ENCODE measurements around the gene SPTBN1. TPM values are rescaled to one million over a fixed set of nuclear protein-coding genes. Genes with fewer than 3 reads are reported as not detected.

Gene SPTBN1
- total and polyA plus RNA-seq, 8 donors, result 28.7 to 475 (median 193) TPM

DNA sequence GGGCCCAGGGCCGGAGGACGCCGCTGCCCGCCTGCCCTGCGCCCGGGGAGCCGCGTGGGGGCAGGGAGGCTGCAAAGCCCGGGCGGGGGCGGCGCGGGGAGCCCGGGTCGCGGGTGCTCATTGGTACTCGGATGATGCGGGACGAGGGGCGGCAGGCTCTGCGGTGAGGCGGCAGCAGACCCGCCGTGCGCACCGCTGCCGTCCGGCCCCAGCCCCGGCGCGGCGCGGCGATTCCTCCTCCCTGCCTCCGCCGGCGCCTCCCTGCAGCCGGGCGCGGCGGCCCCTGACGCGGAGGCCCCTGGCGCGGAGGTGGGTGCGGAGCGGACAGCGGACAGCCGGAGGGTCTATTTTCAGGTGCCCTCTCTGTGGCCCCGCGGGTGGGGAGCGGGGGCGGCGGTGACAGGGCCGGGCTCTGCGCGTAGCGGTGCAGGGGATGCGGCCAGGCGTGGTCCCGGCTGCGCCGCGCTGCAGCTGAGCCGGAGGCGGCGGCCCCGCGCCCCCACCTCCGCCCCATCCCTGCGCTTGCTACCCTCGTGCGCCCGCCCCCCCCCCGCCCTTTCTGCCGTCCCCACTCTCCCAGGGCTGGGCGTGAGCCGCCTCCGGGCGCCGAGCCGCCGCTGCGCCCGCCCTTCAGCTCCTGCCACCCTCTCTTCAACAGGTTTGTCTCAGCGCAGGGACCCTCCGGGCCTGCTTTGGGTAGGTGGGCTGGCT lies 640 bp downstream of the SPTBN1 start:
- WGBS, 5 donors, result 0 to 1% (median 0%) methylated on average over 8 to 85 of the region's 87 CpGs
- peak in 1 of 2 donors; percentile 80 for DNase-seq
- Histone ChIP-seq H3K9me3 (no peaks in the 10 kb centered on the region), H3K4me1 (peaks cover 4 to 55% (median 40%) of the 10 kb centered on the region in 4 donors), H3K27me3 (peaks cover 0 to 28% (median 18%) of the 10 kb centered on the region in 3 donors), H3K36me3 (no peaks in the 10 kb centered on the region), H3K27ac (peak overlapping the region; percentile 89 to 95 (median 94)), H3K4me3 (peak overlapping the region; percentile 87 to 99 (median 93))
- intact Hi-C loops (cut with DNase I; ENCODE audit: low total_unique reads), result no loop called here
- no peak for TF ChIP-seq EP300 (IDR thresholded peaks at IDR 0.05)

DNA sequence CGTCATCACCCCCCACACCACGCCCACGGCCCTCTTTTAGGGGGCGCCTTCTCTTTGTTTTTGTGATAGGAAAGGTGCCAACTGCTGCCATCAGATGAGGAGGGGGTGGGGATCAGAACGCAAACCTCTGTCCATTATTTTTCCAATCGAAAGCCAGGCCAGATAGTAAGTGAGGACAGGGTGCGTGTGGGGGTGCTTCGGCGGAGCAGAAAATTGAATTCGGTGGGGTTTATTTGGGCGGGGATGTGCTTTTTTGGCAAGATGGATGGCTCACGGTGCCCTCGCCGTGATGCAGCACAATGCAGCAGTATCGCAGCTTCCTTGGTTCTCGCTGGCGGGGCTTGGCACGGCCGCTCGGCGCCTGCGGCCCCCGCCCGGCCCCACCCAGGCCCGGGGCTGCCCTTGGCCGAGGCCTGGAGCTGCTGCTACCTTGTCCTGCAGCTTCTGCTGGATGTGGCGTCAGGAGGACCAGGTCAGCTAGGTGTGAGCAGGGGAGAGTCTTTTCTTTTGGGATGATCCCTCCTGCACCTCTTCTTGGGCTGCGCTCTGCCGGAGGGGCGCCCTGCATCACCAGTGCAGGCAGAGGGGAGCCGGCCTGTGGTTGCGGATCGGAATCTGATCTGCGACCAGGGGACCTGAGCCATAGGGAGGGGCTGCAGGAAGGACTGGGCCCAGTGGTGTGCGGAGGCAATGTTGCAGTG lies 1.3 kb downstream of the SPTBN1 start:
- Histone ChIP-seq H3K27me3 (peaks cover 0 to 28% (median 18%) of the 10 kb centered on the region in 3 donors), H3K36me3 (no peaks in the 10 kb centered on the region), H3K4me1 (peaks cover 6 to 61% (median 43%) of the 10 kb centered on the region in 4 donors), H3K9me3 (no peaks in the 10 kb centered on the region), H3K27ac (peak overlapping the region; percentile 89 to 95 (median 94)), H3K4me3 (peak overlapping the region; percentile 87 to 99 (median 93))
- DNase-seq, result peak; percentile 39 to 66
- intact Hi-C loops (cut with DNase I; ENCODE audit: low total_unique reads), result no loop called here
- TF ChIP-seq, protein P1, sequence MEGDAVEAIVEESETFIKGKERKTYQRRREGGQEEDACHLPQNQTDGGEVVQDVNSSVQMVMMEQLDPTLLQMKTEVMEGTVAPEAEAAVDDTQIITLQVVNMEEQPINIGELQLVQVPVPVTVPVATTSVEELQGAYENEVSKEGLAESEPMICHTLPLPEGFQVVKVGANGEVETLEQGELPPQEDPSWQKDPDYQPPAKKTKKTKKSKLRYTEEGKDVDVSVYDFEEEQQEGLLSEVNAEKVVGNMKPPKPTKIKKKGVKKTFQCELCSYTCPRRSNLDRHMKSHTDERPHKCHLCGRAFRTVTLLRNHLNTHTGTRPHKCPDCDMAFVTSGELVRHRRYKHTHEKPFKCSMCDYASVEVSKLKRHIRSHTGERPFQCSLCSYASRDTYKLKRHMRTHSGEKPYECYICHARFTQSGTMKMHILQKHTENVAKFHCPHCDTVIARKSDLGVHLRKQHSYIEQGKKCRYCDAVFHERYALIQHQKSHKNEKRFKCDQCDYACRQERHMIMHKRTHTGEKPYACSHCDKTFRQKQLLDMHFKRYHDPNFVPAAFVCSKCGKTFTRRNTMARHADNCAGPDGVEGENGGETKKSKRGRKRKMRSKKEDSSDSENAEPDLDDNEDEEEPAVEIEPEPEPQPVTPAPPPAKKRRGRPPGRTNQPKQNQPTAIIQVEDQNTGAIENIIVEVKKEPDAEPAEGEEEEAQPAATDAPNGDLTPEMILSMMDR (IDR thresholded peaks at IDR 0.05), result no peak
- no peak for TF ChIP-seq EP300 (IDR thresholded peaks at IDR 0.05)
- TF ChIP-seq POLR2AphosphoS5 (IDR thresholded peaks at IDR 0.05), result no peak
- no peak for TF ChIP-seq POLR2A (IDR thresholded peaks at IDR 0.05)
- 0 to 1% (median 1%) methylated on average over 31 to 35 of the region's 35 CpGs for WGBS, 5 donors

DNA sequence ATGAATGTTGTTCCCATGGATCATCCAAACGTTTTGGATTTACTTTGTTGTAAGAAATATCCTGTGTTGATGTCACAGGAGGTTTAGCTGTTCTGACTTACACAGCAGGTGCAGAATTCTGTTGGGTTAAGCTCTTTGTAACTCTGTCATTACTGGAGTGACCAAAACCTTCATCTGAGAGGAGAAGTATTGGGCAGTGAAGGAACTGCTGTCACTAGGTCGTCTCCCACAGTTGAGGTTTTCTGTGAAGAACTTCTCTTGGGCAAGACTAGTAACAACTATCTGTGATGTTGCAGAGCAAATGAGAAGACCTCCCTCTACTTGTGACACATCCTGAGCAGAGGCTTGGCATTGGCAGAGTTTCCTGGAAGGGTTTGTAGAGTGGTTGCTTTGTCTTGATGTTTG lies 2.9 kb downstream of the SPTBN1 start:
- DNase-seq, result peak in 1 of 2 donors; percentile 35
- Histone ChIP-seq H3K27ac (peak overlapping the region in 4 of 5 donors; percentile 5 to 95 (median 24)), H3K4me3 (peak overlapping the region in 3 of 4 donors; percentile 87 to 99 (median 95)), H3K4me1 (peaks cover 6 to 70% (median 47%) of the 10 kb centered on the region in 4 donors), H3K9me3 (no peaks in the 10 kb centered on the region), H3K27me3 (peaks cover 0 to 28% (median 18%) of the 10 kb centered on the region in 3 donors), H3K36me3 (no peaks in the 10 kb centered on the region)
- intact Hi-C loops (cut with DNase I; ENCODE audit: low total_unique reads), result no loop called here
- no peak for TF ChIP-seq EP300 (IDR thresholded peaks at IDR 0.05)
- TF ChIP-seq, protein P1 (IDR thresholded peaks at IDR 0.05), result no peak
- no peak for TF ChIP-seq POLR2AphosphoS5 (IDR thresholded peaks at IDR 0.05)
- no peak for TF ChIP-seq POLR2A (IDR thresholded peaks at IDR 0.05)
- WGBS, 5 donors, result 8 to 29% (median 24%) methylated on average over 2 of the region's 2 CpGs

DNA sequence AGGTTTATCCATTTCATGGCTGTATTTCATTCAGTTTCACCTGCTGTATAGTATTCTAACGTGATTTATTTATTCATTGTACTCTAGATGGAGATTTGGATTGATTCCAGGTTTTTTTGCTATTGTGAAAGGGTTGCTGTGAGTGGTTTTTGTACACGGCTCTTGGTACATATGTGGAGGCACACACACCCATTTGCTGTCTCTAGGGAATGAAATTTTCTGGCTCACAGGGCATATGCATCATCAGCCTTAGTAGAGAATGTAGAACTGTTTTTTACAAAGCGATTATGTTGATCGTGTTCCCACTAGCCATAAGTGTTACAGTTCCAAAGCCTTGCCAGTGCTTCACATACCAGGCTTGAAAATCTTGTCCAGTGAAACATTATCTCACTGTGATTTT lies 5.1 kb downstream of the SPTBN1 start:
- intact Hi-C loops (cut with DNase I; ENCODE audit: low total_unique reads), result no loop called here
- H3K4me3 ChIP-seq, result no peak overlapping the region
- H3K4me1 ChIP-seq, result peaks cover 6 to 77% (median 35%) of the 10 kb centered on the region in 4 donors
- no peak for DNase-seq
- no peaks in the 10 kb centered on the region for H3K36me3 ChIP-seq
- H3K27ac ChIP-seq, result peak overlapping the region in 4 of 5 donors; percentile 6 to 70 (median 46)
- WGBS, 5 donors, result 23 to 47% (median 25%) methylated on average over 4 of the region's 4 CpGs
- H3K9me3 ChIP-seq, result no peaks in the 10 kb centered on the region
- peaks cover 0 to 16% (median 11%) of the 10 kb centered on the region in 3 donors for H3K27me3 ChIP-seq
- TF ChIP-seq POLR2AphosphoS5 (IDR thresholded peaks at IDR 0.05) (peak in 2 of 3 donors; percentile 23 to 42), POLR2A (IDR thresholded peaks at IDR 0.05) (no peak)

DNA sequence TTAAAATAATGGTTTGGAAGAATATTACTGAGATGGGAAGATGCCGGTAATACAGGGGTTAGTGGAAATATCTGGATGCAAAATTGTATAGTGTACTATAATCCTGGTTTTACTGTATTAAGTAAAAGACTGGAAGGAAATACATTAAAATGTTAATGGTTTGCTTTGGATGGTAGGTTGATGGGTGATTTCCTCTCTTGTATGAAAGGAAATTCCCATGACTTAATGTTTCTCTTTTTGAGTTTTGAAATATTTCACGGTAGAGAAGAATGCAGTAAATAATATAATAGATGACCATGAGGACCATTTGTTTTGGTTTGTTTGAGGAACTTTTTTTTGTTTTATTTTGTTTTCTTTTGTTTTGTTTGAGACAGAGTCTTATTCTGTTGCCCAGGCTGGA lies 8.2 kb downstream of the SPTBN1 start:
- intact Hi-C loops (cut with DNase I; ENCODE audit: low total_unique reads), result no loop called here
- H3K27ac ChIP-seq, result peak overlapping the region in 3 of 5 donors; percentile 38 to 70 (median 53)
- TF ChIP-seq EP300 (IDR thresholded peaks at IDR 0.05) (no peak), POLR2AphosphoS5 (IDR thresholded peaks at IDR 0.05) (no peak), POLR2A (IDR thresholded peaks at IDR 0.05) (no peak)
- TF ChIP-seq, protein P1 (IDR thresholded peaks at IDR 0.05), result no peak
- peaks cover 0 to 73% (median 23%) of the 10 kb centered on the region in 4 donors for H3K4me1 ChIP-seq
- 61 to 81% (median 77%) methylated on average over 2 of the region's 2 CpGs for WGBS, 5 donors
- no peaks in the 10 kb centered on the region for H3K36me3 ChIP-seq
- no peak for DNase-seq
- H3K4me3 ChIP-seq, result no peak overlapping the region
- H3K27me3 ChIP-seq, result no peaks in the 10 kb centered on the region
- H3K9me3 ChIP-seq, result no peaks in the 10 kb centered on the region

All from stomach (tissue), 9 donors.